ENCODE measurements around the gene DTNA.

Gene DTNA

DNA sequence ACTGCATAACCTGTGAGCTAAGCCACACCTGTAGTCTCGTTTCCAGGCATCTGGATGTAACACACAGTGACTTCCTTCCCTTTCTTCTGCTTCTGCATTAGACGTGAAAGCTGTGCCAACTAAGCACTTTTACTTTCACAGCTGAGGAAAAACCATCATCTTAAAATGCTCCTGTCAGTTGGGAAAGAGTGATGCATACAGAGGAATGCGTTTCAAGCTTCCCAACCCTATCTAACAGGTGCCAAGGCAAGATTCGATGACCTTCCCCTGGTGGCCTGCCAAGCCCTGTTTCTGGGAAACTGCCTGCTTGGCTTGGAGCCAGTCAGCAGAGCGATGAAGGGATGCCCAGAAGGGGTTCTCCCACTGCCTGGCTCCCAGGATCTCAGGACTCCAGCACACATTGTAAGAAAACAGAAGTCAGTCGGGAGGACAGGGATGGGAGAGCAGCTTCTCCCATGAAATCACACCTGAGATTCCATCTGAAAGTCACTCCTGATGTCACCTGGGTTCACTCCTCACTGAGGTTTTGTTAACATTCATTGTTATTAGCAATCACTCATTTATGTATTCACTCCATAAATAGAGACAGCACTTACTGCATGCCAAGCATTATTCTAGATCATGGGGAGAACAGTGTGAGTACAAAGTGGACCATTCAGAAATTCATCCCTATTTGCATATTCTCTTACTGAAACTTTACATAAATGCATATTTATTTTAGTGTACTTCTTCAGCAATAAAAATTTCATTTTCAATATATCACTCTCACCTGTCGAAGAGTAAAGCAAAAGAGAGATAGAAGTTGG lies 64.1 kb downstream of the DTNA start:
- DNase-seq: no peak

- DNase-seq: no peak
These were observed 65.4 kb downstream of the DTNA start for GRCh38 chr18:34775461-34775860.

DNA sequence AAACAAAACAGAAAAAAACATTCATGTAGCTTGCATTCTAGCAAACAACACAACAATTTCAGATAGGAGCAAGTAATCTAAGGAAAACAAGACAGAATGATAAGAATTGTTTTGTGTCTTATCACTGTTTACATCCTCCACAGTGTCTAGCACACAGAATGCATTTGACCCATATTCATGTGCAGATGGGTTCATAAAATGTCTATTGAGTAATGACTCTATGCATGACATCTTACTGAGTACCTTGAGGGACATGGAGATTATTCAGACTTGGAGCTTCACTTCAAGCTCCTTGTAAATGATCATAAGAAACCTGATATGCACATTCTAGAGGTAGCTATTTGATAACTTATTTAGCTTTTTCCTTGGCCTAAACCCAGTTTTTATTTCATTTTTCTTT lies 69.0 kb downstream of the DTNA start:
- no peak for DNase-seq

- no peak for DNase-seq
These were observed 70.8 kb downstream of the DTNA start for GRCh38 chr18:34780856-34781255.

DNA sequence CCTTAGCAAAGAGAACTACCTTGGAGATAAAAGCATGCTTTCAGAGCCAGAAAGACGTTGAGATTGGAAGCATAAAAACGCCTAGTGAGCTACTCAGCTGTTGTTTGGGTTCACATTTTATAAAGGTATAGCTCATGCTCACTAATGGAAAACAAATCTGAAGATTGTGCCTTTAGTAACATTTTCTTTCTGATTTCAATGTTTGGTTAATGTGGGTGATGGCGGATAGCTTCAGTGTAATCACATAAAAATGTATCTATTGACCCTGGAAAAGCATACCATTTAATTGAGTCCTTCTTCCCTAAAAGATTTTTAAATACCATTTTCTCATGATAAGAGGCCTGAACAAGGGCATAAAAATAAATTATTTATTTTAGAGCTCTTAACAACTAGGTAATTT lies 73.4 kb downstream of the DTNA start:
- no peak for DNase-seq

DNA sequence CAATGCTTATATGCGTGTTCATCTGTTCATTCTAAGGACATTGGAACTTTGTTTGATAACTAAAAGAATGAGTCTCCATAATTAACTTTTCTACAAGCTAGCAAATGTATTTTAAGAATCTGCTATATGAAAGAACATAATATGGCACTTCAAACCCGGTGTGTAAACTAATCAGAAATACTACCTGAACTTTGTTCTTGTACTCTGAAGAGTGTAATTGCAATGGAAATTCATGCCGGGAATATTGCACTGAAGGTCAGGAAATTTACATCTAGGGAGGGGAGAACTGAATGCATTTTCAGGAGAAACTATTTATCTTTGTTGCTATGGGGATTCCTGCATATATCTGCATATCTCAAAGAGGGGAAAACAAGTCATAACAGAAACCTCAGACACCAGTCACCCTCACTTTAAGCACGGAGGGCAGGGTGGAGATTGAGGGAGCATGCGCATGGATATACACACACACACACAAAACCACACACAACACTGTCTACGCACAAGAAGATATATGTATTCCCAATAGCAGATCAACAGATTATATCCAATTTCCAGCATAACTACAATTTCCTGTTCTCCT lies 76.2 kb downstream of the DTNA start:
- DNase-seq: no peak

GRCh38 chr18:34787931-34788532 lies 77.9 kb downstream of the DTNA start:
- DNase-seq: no peak

GRCh38 chr18:34789768-34790344 lies 79.8 kb downstream of the DTNA start:
- no peak for DNase-seq

GRCh38 chr18:34794348-34794747 lies 84.2 kb downstream of the DTNA start:
- DNase-seq: no peak

- DNase-seq: no peak
These were observed 85.1 kb downstream of the DTNA start for GRCh38 chr18:34795070-34795732.

- DNase-seq: no peak
These were observed 86.0 kb downstream of the DTNA start for GRCh38 chr18:34796035-34796657.

- no peak for DNase-seq
These were observed 89.2 kb downstream of the DTNA start for GRCh38 chr18:34799291-34799690.

- DNase-seq: no peak
These were observed 90.3 kb downstream of the DTNA start for GRCh38 chr18:34800381-34800780.

GRCh38 chr18:34801774-34802173 lies 91.7 kb downstream of the DTNA start:
- no peak for DNase-seq

DNA sequence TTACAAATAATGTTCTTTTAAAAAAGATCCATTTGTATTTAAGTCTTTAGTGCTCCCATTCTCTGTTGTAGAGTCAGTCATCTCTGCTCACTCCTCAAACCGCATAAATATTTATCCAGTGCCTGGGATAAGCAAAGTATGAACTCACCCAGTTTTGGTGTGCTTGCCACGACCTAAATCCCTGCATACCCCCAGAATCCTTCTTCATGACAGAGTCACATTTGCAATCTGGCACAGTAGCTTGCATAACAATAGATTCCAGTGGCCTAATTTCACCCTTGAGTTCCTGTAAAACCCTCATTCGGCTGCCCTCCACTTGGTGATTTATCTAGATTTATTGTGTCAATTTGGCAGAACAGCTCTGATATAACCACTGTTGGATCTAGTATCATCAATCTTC lies 92.9 kb downstream of the DTNA start:
- DNase-seq: no peak

DNA sequence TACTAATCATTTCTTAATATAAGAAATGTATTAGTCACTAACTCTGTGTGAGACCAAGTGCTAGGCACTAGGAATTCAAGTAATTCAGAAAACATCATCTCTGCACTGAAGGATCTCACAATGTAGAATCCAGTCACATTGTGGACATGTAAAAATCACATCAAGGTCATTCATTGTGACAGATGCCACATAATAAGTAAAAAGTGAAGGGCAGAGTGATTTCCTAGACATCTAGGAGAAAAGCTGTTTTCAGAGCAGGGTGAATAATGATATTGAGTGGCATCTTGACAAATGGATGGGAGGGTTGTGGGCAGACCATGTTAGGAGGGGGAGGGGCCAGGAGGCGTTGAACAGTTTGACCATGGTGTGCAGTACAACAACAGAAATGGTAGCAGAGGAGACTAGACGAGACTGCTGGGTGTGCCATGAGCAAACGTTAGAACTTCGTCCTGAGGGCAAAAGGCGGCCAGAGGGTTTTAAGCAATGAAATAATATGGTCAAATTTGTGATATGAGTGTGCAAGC lies 93.8 kb downstream of the DTNA start:
- DNase-seq: no peak

- DNase-seq: no peak
These were observed 95.2 kb downstream of the DTNA start for GRCh38 chr18:34805103-34805877.

DNA sequence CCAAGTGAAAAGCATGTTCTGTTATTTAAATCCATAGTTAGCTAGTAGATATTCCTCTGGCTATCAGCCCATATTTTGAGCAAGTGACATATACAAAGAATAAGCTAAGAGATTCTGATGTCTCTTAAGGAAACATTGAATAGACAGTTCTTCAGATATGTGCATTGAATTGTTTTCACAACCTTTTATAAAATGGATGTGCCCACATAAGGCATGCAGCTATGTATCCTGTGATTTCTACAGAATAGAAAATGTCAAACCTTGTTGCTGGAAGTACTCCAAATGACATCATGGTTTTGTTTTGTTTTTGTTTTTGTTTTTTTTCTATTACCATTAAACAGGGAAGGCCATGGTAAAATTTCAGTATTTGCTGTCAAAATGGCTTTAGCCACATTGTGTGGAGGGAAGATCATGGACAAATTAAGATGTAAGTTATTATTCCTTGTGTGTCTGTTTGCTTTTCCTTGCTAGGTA lies 95.8 kb downstream of the DTNA start:
- no peak for DNase-seq

- no peak for DNase-seq
These were observed 96.4 kb downstream of the DTNA start for GRCh38 chr18:34806527-34806926.

DNA sequence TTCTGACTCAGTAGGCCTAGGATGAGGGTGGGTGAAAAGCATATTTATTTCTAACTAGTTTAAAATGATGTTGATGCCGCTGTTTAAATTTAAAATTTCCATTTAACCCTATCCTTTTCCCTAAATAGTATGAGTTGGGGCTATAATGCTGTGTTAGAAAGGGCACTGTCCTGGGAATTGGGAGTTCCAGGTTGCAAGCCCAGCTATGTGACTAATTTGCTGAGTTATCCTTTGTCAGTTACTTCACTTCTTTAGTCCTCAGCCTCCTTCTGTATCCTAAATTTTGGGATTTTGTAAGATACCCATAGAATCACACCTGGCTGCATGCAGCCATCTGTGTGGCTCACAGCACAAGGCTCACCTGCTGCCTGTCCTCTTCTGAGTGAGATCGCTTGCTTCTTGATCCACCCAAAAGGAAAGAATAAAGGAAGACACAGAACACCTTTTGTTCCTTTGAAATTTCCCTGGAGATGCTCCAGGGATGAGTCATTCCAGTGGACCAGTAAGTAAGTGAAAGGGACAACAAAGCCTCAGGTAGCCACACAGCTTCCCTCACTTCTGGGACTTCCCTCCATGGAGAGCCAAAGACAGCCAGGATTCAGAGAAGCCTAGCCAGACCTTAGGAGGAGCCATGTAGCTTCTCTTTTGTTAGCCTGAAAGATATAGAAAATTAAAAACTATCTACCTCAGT lies 97.2 kb downstream of the DTNA start:
- DNase-seq: no peak

- DNase-seq: no peak
These were observed 98.3 kb downstream of the DTNA start for GRCh38 chr18:34808389-34808788.
